ENCODE results near the gene ZNF763.
"Not testable (repeated sequence)": the region's sequence is repeated elsewhere in the genome, so short reads cannot be mapped to it uniquely, and the experiment has no call there.

Gene ZNF763

GRCh38 chr19:11979527-11979926, 14.7 kb downstream of the ZNF763 start:
- H3K4me3 ChIP-seq (ENCODE audit: insufficient read length, low read depth), result no peak overlapping the region
- TF ChIP-seq ZNF274 (IDR thresholded peaks at IDR 0.05; ENCODE audit: low read depth, low read length), result no peak
- TF ChIP-seq YY1 (IDR thresholded peaks at IDR 0.05; ENCODE audit: insufficient read depth, insufficient read length), result no peak
- TF ChIP-seq SUZ12 (IDR thresholded peaks at IDR 0.05; ENCODE audit: extremely low read depth, insufficient read depth, insufficient read length), result no peak
- H3K36me3 ChIP-seq (ENCODE audit: insufficient read depth, insufficient read length, low read length), result peaks cover 4% of the 10 kb centered on the region
- DNase-seq (ENCODE audit: low read depth, low spot score), result no peak
- H3K27me3 ChIP-seq (ENCODE audit: insufficient read depth, insufficient read length), result no peaks in the 10 kb centered on the region
- peaks cover 71% of the 10 kb centered on the region for H3K9me3 ChIP-seq (ENCODE audit: insufficient read depth, low read length)
- no peak overlapping the region for H3K9ac ChIP-seq (ENCODE audit: insufficient read length, low read depth)
- H3K4me1 ChIP-seq (ENCODE audit: insufficient read depth, insufficient read length), result no peaks in the 10 kb centered on the region

DNA sequence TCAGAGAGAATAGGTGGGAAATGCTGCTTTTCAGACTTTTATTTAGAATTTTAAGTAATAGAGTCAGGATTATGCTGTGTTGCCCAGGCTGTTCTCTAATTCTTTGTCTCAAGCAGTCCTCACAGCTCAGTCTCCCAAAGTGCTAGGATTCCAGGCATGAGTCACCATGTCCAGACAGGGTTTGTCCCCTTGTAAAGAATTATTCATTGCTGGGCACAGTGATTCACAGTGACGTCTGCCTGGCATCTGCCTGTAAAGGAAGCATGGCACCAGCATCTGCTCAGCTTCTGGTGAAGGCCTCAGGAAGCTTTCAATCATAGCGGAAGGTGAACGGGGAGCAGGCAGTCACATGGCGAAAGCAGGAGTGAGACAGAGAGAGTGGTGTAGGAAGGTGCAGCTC, 17.7 kb downstream of the ZNF763 start:
- H3K9me3 ChIP-seq (ENCODE audit: insufficient read depth, low read length), result peaks cover 63% of the 10 kb centered on the region
- H3K27me3 ChIP-seq (ENCODE audit: insufficient read depth, insufficient read length), result no peaks in the 10 kb centered on the region
- no peaks in the 10 kb centered on the region for H3K4me1 ChIP-seq (ENCODE audit: insufficient read depth, insufficient read length)
- no peak overlapping the region for H3K9ac ChIP-seq (ENCODE audit: insufficient read length, low read depth)
- H3K4me3 ChIP-seq (ENCODE audit: insufficient read length, low read depth), result no peak overlapping the region
- TF ChIP-seq SUZ12 (IDR thresholded peaks at IDR 0.05; ENCODE audit: extremely low read depth, insufficient read depth, insufficient read length) (no peak), YY1 (IDR thresholded peaks at IDR 0.05; ENCODE audit: insufficient read depth, insufficient read length) (no peak), ZNF274 (IDR thresholded peaks at IDR 0.05; ENCODE audit: low read depth, low read length) (no peak)
- DNase-seq (ENCODE audit: low read depth, low spot score), result peak; percentile 6
- H3K36me3 ChIP-seq (ENCODE audit: insufficient read depth, insufficient read length, low read length), result peaks cover 2% of the 10 kb centered on the region

DNA sequence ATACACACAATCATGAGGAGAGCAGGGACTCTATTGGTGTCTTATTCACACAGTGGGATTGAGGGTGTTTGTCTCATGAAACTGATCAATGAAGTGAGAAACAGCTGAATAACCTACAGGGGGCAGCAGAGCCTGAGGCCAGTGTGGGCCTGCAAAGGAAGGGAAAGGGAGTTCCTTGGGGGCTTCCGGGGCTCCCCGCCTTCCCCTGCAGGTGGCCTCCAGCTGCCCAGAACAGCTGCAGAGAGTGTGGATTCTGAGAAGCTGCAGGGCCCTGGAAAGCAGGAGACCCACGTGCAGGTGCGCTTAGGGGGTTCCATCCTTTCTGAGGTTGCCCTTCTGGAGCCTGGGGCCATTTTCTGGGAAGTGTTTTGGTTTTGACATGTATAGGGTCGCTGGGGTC, 20.1 kb downstream of the ZNF763 start:
- Histone ChIP-seq H3K9me3 (ENCODE audit: insufficient read depth, low read length) (peaks cover 38% of the 10 kb centered on the region), H3K27me3 (ENCODE audit: insufficient read depth, insufficient read length) (no peaks in the 10 kb centered on the region), H3K4me3 (ENCODE audit: insufficient read length, low read depth) (no peak overlapping the region), H3K36me3 (ENCODE audit: insufficient read depth, insufficient read length, low read length) (peaks cover 9% of the 10 kb centered on the region), H3K4me1 (ENCODE audit: insufficient read depth, insufficient read length) (no peaks in the 10 kb centered on the region), H3K9ac (ENCODE audit: insufficient read length, low read depth) (no peak overlapping the region)
- DNase-seq (ENCODE audit: low read depth, low spot score), result no peak
- TF ChIP-seq SUZ12 (IDR thresholded peaks at IDR 0.05; ENCODE audit: extremely low read depth, insufficient read depth, insufficient read length) (no peak), YY1 (IDR thresholded peaks at IDR 0.05; ENCODE audit: insufficient read depth, insufficient read length) (no peak), ZNF274 (IDR thresholded peaks at IDR 0.05; ENCODE audit: low read depth, low read length) (no peak)

GRCh38 chr19:11986754-11987153, 21.9 kb downstream of the ZNF763 start:
- TF ChIP-seq ZNF274 (IDR thresholded peaks at IDR 0.05; ENCODE audit: low read depth, low read length) (no peak), SUZ12 (IDR thresholded peaks at IDR 0.05; ENCODE audit: extremely low read depth, insufficient read depth, insufficient read length) (no peak), YY1 (IDR thresholded peaks at IDR 0.05; ENCODE audit: insufficient read depth, insufficient read length) (no peak)
- no peak overlapping the region for H3K9ac ChIP-seq (ENCODE audit: insufficient read length, low read depth)
- no peaks in the 10 kb centered on the region for H3K27me3 ChIP-seq (ENCODE audit: insufficient read depth, insufficient read length)
- H3K4me3 ChIP-seq (ENCODE audit: insufficient read length, low read depth), result no peak overlapping the region
- H3K4me1 ChIP-seq (ENCODE audit: insufficient read depth, insufficient read length), result no peaks in the 10 kb centered on the region
- H3K36me3 ChIP-seq (ENCODE audit: insufficient read depth, insufficient read length, low read length), result peaks cover 19% of the 10 kb centered on the region
- H3K9me3 ChIP-seq (ENCODE audit: insufficient read depth, low read length), result peaks cover 20% of the 10 kb centered on the region
- DNase-seq (ENCODE audit: low read depth, low spot score), result no peak

DNA sequence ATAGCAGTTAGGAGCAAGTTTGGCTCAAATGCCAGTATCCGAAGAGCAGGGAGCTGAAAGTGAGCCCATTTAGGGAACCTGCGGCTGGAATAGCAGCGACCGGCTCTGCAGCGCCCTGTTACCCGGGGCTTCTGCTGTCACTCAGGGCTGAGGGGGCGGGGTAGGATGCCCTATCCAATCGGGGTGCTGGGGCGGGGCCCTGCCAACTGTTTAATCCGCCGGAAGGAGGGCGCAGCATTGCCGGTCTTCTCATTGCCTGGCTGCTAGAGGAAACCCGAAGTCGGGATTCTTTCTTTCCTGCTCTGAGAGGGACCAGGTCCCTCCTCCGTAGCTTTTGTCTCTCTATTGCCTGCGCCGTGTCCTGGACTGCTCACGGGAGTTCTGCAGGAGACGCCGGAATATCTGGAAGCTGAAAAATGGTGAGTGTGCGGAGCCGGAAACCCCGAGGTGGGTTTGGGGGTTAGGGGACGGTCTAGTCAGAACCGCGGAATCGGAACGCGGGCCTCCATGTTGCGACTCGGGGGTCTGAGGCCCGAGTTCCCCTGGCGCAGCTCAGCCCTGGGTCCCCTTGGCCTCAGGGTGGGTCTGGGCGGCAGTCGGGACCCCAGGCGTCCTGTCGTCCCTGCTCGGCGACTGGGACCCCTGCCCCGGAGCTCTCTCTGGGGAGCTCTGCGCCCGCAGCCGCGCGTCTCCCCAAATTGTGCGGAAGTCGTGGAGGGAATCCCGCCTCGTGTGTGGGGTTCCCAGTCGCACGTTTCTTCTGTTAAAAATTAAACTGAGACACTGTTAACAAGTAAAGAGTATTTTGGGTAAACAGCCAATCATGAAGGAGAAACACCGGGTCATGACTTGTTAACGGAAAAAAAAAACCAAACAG, 22.8 kb downstream of the ZNF763 start:
- H3K27me3 ChIP-seq (ENCODE audit: insufficient read depth, insufficient read length), result no peaks in the 10 kb centered on the region
- H3K36me3 ChIP-seq (ENCODE audit: insufficient read depth, insufficient read length, low read length), result peaks cover 19% of the 10 kb centered on the region
- peaks cover 11% of the 10 kb centered on the region for H3K9me3 ChIP-seq (ENCODE audit: insufficient read depth, low read length)
- DNase-seq (ENCODE audit: low read depth, low spot score), result peak; percentile 95
- no peaks in the 10 kb centered on the region for H3K4me1 ChIP-seq (ENCODE audit: insufficient read depth, insufficient read length)
- peak overlapping the region; percentile 98 for H3K4me3 ChIP-seq (ENCODE audit: insufficient read length, low read depth)
- H3K9ac ChIP-seq (ENCODE audit: insufficient read length, low read depth), result peak overlapping the region; percentile 97
- TF ChIP-seq YY1 (IDR thresholded peaks at IDR 0.05; ENCODE audit: insufficient read depth, insufficient read length) (no peak), SUZ12 (IDR thresholded peaks at IDR 0.05; ENCODE audit: extremely low read depth, insufficient read depth, insufficient read length) (no peak), ZNF274 (IDR thresholded peaks at IDR 0.05; ENCODE audit: low read depth, low read length) (no peak)

GRCh38 chr19:11989112-11989456, 24.2 kb downstream of the ZNF763 start:
- Histone ChIP-seq H3K27me3 (ENCODE audit: insufficient read depth, insufficient read length) (no peaks in the 10 kb centered on the region), H3K4me3 (ENCODE audit: insufficient read length, low read depth) (peak overlapping the region; percentile 98), H3K36me3 (ENCODE audit: insufficient read depth, insufficient read length, low read length) (peaks cover 24% of the 10 kb centered on the region), H3K9ac (ENCODE audit: insufficient read length, low read depth) (no peak overlapping the region), H3K9me3 (ENCODE audit: insufficient read depth, low read length) (no peaks in the 10 kb centered on the region; the same call in 1 of the 2 replicates), H3K4me1 (ENCODE audit: insufficient read depth, insufficient read length) (no peaks in the 10 kb centered on the region)
- DNase-seq (ENCODE audit: low read depth, low spot score), result no peak
- no peak for TF ChIP-seq SUZ12 (IDR thresholded peaks at IDR 0.05; ENCODE audit: extremely low read depth, insufficient read depth, insufficient read length)
- TF ChIP-seq ZNF274 (IDR thresholded peaks at IDR 0.05; ENCODE audit: low read depth, low read length), result no peak
- TF ChIP-seq YY1 (IDR thresholded peaks at IDR 0.05; ENCODE audit: insufficient read depth, insufficient read length), result no peak

- not testable (repeated sequence) for DNase-seq (ENCODE audit: low read depth, low spot score)
Measured at GRCh38 chr19:11991921-11992320, 27.1 kb downstream of the ZNF763 start.

More at GRCh38 chr19:11991921-11992320, 27.1 kb downstream of the ZNF763 start:
- not testable (repeated sequence) for H3K9me3 ChIP-seq (ENCODE audit: insufficient read depth, low read length); H3K4me3 ChIP-seq (ENCODE audit: insufficient read length, low read depth); H3K27me3 ChIP-seq (ENCODE audit: insufficient read depth, insufficient read length); H3K9ac ChIP-seq (ENCODE audit: insufficient read length, low read depth); H3K4me1 ChIP-seq (ENCODE audit: insufficient read depth, insufficient read length)
- peaks cover 25% of the 10 kb centered on the region for H3K36me3 ChIP-seq (ENCODE audit: insufficient read depth, insufficient read length, low read length)
